Measurements from ENCODE around the gene PPP1R3F. TPM values are rescaled to one million over a fixed set of nuclear protein-coding genes. Genes with fewer than 3 reads are reported as not detected.

Gene PPP1R3F
- total RNA-seq, 5 donors from 2014 or later (not counting 1 experiment from before 2014, with no cell fraction given) = 11.7 to 20.8 (median 17.5) TPM

DNA sequence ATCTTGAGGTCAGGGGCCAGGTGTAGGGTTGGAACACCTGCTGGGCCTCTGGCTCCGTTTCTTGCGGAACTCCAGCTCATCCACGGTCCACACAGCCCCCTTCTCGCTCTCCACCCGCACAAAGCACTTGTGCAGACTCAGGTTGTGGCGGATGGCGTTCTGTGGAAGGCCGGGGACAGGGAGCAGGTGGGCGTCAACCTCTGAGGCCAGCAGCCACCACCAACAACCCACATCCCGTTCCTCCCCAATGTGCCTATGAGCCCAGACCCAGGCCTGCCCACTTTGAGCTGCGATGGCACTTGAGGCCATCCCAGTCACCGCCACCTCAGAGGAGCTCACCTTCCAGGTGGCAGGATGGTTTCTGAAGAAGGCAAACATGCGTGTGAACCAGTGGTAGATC, 18.3 kb upstream of the PPP1R3F start:
- H3K4me1 Mint-ChIP-seq = peaks cover 5 to 10% (median 7%) of the 10 kb centered on the region in 3 donors
- no peak overlapping the region for H3K27ac ChIP-seq (ENCODE audit: low read length)
- no peaks in the 10 kb centered on the region for H3K9me3 ChIP-seq
- ATAC-seq (replicated peaks in 1 of 4) (peak in 1 of 4 experiments; percentile 13), DNase-seq (no peak)
- H3K4me1 ChIP-seq (ENCODE audit: control insufficient read depth in 1 of 2, extremely low read depth in 1 of 2, insufficient read depth in 2 of 2, low read length in 2 of 2) = no peaks in the 10 kb centered on the region
- H3K4me3 ChIP-seq (ENCODE audit: control insufficient read depth in 1 of 2, extremely low read depth in 1 of 2, low read length in 1 of 2) = no peak overlapping the region
- peaks cover 0 to 23% of the 10 kb centered on the region in 2 donors for H3K36me3 ChIP-seq (ENCODE audit: control insufficient read depth in 2 of 2, extremely low read depth in 1 of 2, insufficient read depth in 1 of 2, low read length in 1 of 2)
- H3K9me3 Mint-ChIP-seq = no peaks in the 10 kb centered on the region
- CTCF ChIA-PET = no interaction called here
- no CpG with 5 or more reads among the region's 13 CpGs for WGBS (ENCODE audit: insufficient coverage)
- POLR2A ChIA-PET = no interaction called here
- H3K27ac Mint-ChIP-seq = no peak overlapping the region
- peaks cover 16% of the 10 kb centered on the region for H3K36me3 Mint-ChIP-seq
- no peak overlapping the region for H3K4me3 Mint-ChIP-seq
- peaks cover 0 to 10% of the 10 kb centered on the region in 2 donors for H3K27me3 Mint-ChIP-seq
- H3K27me3 ChIP-seq (replicated peaks in 1 of 2; ENCODE audit: control insufficient read depth in 2 of 2, extremely low read depth in 1 of 2, insufficient read depth in 2 of 2, low read length in 1 of 2) = no peaks in the 10 kb centered on the region

DNA sequence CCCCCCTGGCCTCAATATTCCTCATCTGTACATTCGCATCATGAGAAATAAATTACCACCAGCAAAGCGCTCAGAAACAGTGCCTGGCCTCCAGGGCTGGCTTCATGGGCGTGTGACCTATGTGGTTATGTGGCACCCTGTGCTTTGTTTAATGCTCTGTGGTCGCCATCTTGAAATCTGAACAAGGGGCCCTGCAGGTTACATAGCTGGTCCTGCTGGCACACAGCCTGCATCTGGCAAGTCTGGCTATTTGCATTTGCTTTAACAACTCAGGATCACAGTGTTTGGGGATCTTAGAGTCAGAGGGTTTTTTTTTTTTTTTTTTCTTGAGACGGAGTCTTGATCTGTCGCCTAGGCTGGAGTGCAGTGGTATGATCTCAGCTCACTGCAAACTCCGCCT, 15.0 kb upstream of the PPP1R3F start:
- Histone ChIP-seq H3K36me3 (ENCODE audit: control insufficient read depth in 2 of 2, extremely low read depth in 1 of 2, insufficient read depth in 1 of 2, low read length in 1 of 2) (peaks cover 0 to 2% of the 10 kb centered on the region in 2 donors), H3K27ac (ENCODE audit: low read length) (no peak overlapping the region), H3K27me3 (replicated peaks in 1 of 2; ENCODE audit: control insufficient read depth in 2 of 2, extremely low read depth in 1 of 2, insufficient read depth in 2 of 2, low read length in 1 of 2) (no peaks in the 10 kb centered on the region), H3K9me3 (no peaks in the 10 kb centered on the region), H3K4me3 (ENCODE audit: control insufficient read depth in 1 of 2, extremely low read depth in 1 of 2, low read length in 1 of 2) (no peak overlapping the region), H3K4me1 (ENCODE audit: control insufficient read depth in 1 of 2, extremely low read depth in 1 of 2, insufficient read depth in 2 of 2, low read length in 2 of 2) (peaks cover 0 to 30% of the 10 kb centered on the region in 2 experiments)
- H3K9me3 Mint-ChIP-seq = no peaks in the 10 kb centered on the region
- POLR2A ChIA-PET = no interaction called here
- no peak overlapping the region for H3K4me3 Mint-ChIP-seq
- no peak overlapping the region for H3K27ac Mint-ChIP-seq
- peaks cover 12% of the 10 kb centered on the region for H3K36me3 Mint-ChIP-seq
- DNase-seq (no peak), ATAC-seq (replicated peaks in 1 of 4) (no peak)
- CTCF ChIA-PET = no interaction called here
- peaks cover 22 to 37% (median 33%) of the 10 kb centered on the region in 3 donors for H3K4me1 Mint-ChIP-seq
- WGBS (ENCODE audit: insufficient coverage) = 80% methylated on average over 1 of the region's 7 CpGs
- H3K27me3 Mint-ChIP-seq = peaks cover 0 to 10% of the 10 kb centered on the region in 2 donors

- no peak overlapping the region for H3K27ac ChIP-seq (ENCODE audit: low read length)
- no peaks in the 10 kb centered on the region for H3K27me3 ChIP-seq (replicated peaks in 1 of 2; ENCODE audit: control insufficient read depth in 2 of 2, extremely low read depth in 1 of 2, insufficient read depth in 2 of 2, low read length in 1 of 2)
- H3K36me3 Mint-ChIP-seq = peaks cover 9% of the 10 kb centered on the region
- no peak overlapping the region for H3K4me3 Mint-ChIP-seq
- peak overlapping the region; percentile 49 to 52 for H3K27ac Mint-ChIP-seq
- no peaks in the 10 kb centered on the region for H3K9me3 Mint-ChIP-seq
- CTCF ChIA-PET = interaction anchor here in 1 of 2 donors (0.5 kb wide), 1 partner anchor 20 kb away, joined by 3 read pairs; no protein-coding TSS in a partner anchor
- H3K4me1 Mint-ChIP-seq = peaks cover 22 to 35% (median 31%) of the 10 kb centered on the region in 3 donors
- H3K27me3 Mint-ChIP-seq = peaks cover 0 to 3% of the 10 kb centered on the region in 2 donors
- POLR2A ChIA-PET = interaction anchor here (0.5 to 0.7 kb wide), 2 partner anchors 129 to 541 kb away, joined by 3 to 4 read pairs; no protein-coding TSS in a partner anchor
- ATAC-seq (replicated peaks in 1 of 4) = no peak
- no CpG with 5 or more reads among the region's 9 CpGs for WGBS (ENCODE audit: insufficient coverage)
- H3K4me1 ChIP-seq (ENCODE audit: control insufficient read depth in 1 of 2, extremely low read depth in 1 of 2, insufficient read depth in 2 of 2, low read length in 2 of 2) = peaks cover 0 to 31% of the 10 kb centered on the region in 2 experiments
- H3K9me3 ChIP-seq = no peaks in the 10 kb centered on the region
- DNase-seq = no peak
- H3K36me3 ChIP-seq (ENCODE audit: control insufficient read depth in 2 of 2, extremely low read depth in 1 of 2, insufficient read depth in 1 of 2, low read length in 1 of 2) = no peaks in the 10 kb centered on the region
- H3K4me3 ChIP-seq (ENCODE audit: control insufficient read depth in 1 of 2, extremely low read depth in 1 of 2, low read length in 1 of 2) = no peak overlapping the region
Measured at GRCh38 chrX:49256268-49256995, 13.2 kb upstream of the PPP1R3F start.

- Mint-ChIP-seq H3K27ac (peak overlapping the region; percentile 84 to 87), H3K36me3 (peaks cover 5% of the 10 kb centered on the region), H3K4me3 (peak overlapping the region in 1 of 3 donors; percentile 57), H3K9me3 (no peaks in the 10 kb centered on the region), H3K4me1 (peaks cover 22 to 38% (median 37%) of the 10 kb centered on the region in 3 donors), H3K27me3 (peaks cover 0 to 7% of the 10 kb centered on the region in 2 donors)
- H3K27me3 ChIP-seq (replicated peaks in 1 of 2; ENCODE audit: control insufficient read depth in 2 of 2, extremely low read depth in 1 of 2, insufficient read depth in 2 of 2, low read length in 1 of 2) = no peaks in the 10 kb centered on the region
- no peaks in the 10 kb centered on the region for H3K36me3 ChIP-seq (ENCODE audit: control insufficient read depth in 2 of 2, extremely low read depth in 1 of 2, insufficient read depth in 1 of 2, low read length in 1 of 2)
- CTCF ChIA-PET = no interaction called here
- ATAC-seq (replicated peaks in 1 of 4) (peak in 1 of 4 experiments; percentile 38), DNase-seq (no peak)
- no peaks in the 10 kb centered on the region for H3K9me3 ChIP-seq
- POLR2A ChIA-PET = interaction anchor here in 1 of 2 donors (0.7 kb wide), 1 partner anchor 542 kb away, joined by 4 read pairs; no protein-coding TSS in a partner anchor
- peaks cover 0 to 31% of the 10 kb centered on the region in 2 experiments for H3K4me1 ChIP-seq (ENCODE audit: control insufficient read depth in 1 of 2, extremely low read depth in 1 of 2, insufficient read depth in 2 of 2, low read length in 2 of 2)
- WGBS (ENCODE audit: insufficient coverage) = 30% methylated on average over 2 of the region's 14 CpGs
- no peak overlapping the region for H3K4me3 ChIP-seq (ENCODE audit: control insufficient read depth in 1 of 2, extremely low read depth in 1 of 2, low read length in 1 of 2)
- peak overlapping the region; percentile 47 for H3K27ac ChIP-seq (ENCODE audit: low read length)
Measured at GRCh38 chrX:49257074-49257790, 12.4 kb upstream of the PPP1R3F start.

- 47% methylated on average over 6 of the region's 20 CpGs for WGBS (ENCODE audit: insufficient coverage)
- CTCF ChIA-PET = no interaction called here
- no peaks in the 10 kb centered on the region for H3K36me3 ChIP-seq (ENCODE audit: control insufficient read depth in 2 of 2, extremely low read depth in 1 of 2, insufficient read depth in 1 of 2, low read length in 1 of 2)
- ATAC-seq (replicated peaks in 1 of 4) (peak; percentile 31 to 74 (median 67)), DNase-seq (peak in 13 of 35 experiments; percentile 2 to 43 (median 18))
- H3K36me3 Mint-ChIP-seq = no peaks in the 10 kb centered on the region
- H3K9me3 ChIP-seq = no peaks in the 10 kb centered on the region
- H3K4me3 ChIP-seq (ENCODE audit: control insufficient read depth in 1 of 2, extremely low read depth in 1 of 2, low read length in 1 of 2) = no peak overlapping the region
- H3K27me3 Mint-ChIP-seq = peaks cover 0 to 5% of the 10 kb centered on the region in 2 donors
- H3K27ac Mint-ChIP-seq = peak overlapping the region; percentile 84 to 87
- peaks cover 0 to 31% of the 10 kb centered on the region in 2 experiments for H3K4me1 ChIP-seq (ENCODE audit: control insufficient read depth in 1 of 2, extremely low read depth in 1 of 2, insufficient read depth in 2 of 2, low read length in 2 of 2)
- peak overlapping the region in 1 of 3 donors; percentile 57 for H3K4me3 Mint-ChIP-seq
- peaks cover 22 to 38% (median 37%) of the 10 kb centered on the region in 3 donors for H3K4me1 Mint-ChIP-seq
- POLR2A ChIA-PET = no interaction called here
- H3K27ac ChIP-seq (ENCODE audit: low read length) = peak overlapping the region; percentile 47
- H3K27me3 ChIP-seq (replicated peaks in 1 of 2; ENCODE audit: control insufficient read depth in 2 of 2, extremely low read depth in 1 of 2, insufficient read depth in 2 of 2, low read length in 1 of 2) = no peaks in the 10 kb centered on the region
- H3K9me3 Mint-ChIP-seq = no peaks in the 10 kb centered on the region
Measured at GRCh38 chrX:49257846-49258748, 11.5 kb upstream of the PPP1R3F start.

DNA sequence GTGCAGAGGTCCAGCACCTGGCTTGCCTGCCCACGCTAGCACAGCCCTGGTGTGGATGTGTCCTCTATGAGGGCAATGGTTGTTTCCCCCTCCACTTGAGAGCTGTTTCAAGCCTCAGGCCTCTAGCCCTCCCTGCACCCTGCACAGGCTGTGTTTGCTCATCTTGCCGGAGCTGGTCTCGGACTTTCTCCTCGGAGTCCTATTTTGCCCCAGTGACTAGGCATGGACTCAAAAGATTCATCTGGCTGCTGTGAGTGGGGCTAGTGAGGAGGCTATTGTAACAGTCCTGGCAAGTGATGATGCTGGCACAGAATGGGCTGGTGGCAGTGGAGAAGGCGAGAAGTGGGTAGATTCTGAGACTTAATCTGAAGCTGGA, 10.9 kb upstream of the PPP1R3F start:
- ATAC-seq (replicated peaks in 1 of 4) (no peak), DNase-seq (no peak)
- peak overlapping the region; percentile 67 to 71 for H3K27ac Mint-ChIP-seq
- WGBS (ENCODE audit: insufficient coverage) = 100% methylated on average over 1 of the region's 5 CpGs
- peaks cover 22 to 38% (median 37%) of the 10 kb centered on the region in 3 donors for H3K4me1 Mint-ChIP-seq
- Histone ChIP-seq H3K36me3 (ENCODE audit: control insufficient read depth in 2 of 2, extremely low read depth in 1 of 2, insufficient read depth in 1 of 2, low read length in 1 of 2) (no peaks in the 10 kb centered on the region), H3K27me3 (replicated peaks in 1 of 2; ENCODE audit: control insufficient read depth in 2 of 2, extremely low read depth in 1 of 2, insufficient read depth in 2 of 2, low read length in 1 of 2) (no peaks in the 10 kb centered on the region), H3K4me1 (ENCODE audit: control insufficient read depth in 1 of 2, extremely low read depth in 1 of 2, insufficient read depth in 2 of 2, low read length in 2 of 2) (peaks cover 0 to 31% of the 10 kb centered on the region in 2 experiments), H3K27ac (ENCODE audit: low read length) (no peak overlapping the region), H3K4me3 (ENCODE audit: control insufficient read depth in 1 of 2, extremely low read depth in 1 of 2, low read length in 1 of 2) (no peak overlapping the region), H3K9me3 (no peaks in the 10 kb centered on the region)
- H3K4me3 Mint-ChIP-seq = peak overlapping the region in 2 of 3 donors; percentile 23 to 50
- CTCF ChIA-PET = no interaction called here
- H3K27me3 Mint-ChIP-seq = peaks cover 0 to 5% of the 10 kb centered on the region in 2 donors
- no peaks in the 10 kb centered on the region for H3K9me3 Mint-ChIP-seq
- H3K36me3 Mint-ChIP-seq = no peaks in the 10 kb centered on the region
- POLR2A ChIA-PET = no interaction called here

Data from T-cell (primary cell).